ENCODE data around the gene CDK18.

DNA sequence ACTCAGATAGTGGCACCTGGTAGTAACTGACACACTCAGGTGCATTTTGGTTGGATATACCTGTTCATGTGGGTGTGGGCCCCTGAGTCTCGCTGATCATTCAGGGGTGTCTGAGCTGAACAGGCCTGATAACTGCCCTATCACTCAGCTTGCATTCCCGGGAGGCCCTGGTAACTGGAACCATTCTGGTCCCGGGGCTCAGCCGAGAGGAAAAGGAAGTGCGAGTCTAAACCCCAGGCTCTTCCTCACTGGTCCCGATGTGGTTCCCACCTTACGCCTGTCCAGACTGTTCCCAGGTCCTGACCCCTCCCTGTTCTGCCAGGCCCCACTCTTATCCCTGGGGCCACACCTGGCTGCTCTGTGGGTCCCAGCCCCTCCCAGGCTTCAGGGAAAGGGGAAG is 11.7 kb upstream of the CDK18 start:
- TF ChIP-seq EZH2 (optimal IDR thresholded peaks at IDR 0.05; ENCODE audit: low read depth, low read length) = no peak
- TF ChIP-seq CTCF (IDR thresholded peaks at IDR 0.05; ENCODE audit: low read length) = no peak
- no peak for TF ChIP-seq EZH2phosphoT487 (IDR thresholded peaks at IDR 0.05; ENCODE audit: low read length)
